GM18870 (cell line): Measurements from ENCODE around the gene TMOD1.

Experiments used
- ATAC-seq: cut with Tn5 transposase; IDR thresholded peaks from one replicate; pipeline ENCODE4 v1.9.1; 2021; ENCODE audit warnings: moderate library complexity; ENCODE audit not compliant: unreplicated experiment

The TMOD1 gene

DNA sequence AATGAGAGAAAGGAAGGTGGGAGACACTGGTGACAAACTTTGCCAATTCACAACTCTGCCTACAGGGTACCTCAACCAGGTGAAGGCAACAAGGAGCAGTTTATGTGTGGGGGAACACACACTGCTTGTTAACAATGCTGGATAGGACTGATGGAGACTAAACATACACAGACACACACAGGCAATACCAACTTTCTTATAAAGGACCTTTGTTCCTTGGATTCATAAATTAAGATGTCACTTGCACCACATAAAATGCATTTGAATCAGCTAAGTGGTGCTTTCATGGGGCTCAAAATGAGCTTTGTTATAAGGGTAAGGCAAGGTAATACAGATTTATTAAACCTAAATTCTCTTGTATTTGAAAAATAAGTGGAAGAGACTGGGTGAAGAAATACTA, 127.7 kb downstream of the TMOD1 start:
- ATAC-seq, result no peak

DNA sequence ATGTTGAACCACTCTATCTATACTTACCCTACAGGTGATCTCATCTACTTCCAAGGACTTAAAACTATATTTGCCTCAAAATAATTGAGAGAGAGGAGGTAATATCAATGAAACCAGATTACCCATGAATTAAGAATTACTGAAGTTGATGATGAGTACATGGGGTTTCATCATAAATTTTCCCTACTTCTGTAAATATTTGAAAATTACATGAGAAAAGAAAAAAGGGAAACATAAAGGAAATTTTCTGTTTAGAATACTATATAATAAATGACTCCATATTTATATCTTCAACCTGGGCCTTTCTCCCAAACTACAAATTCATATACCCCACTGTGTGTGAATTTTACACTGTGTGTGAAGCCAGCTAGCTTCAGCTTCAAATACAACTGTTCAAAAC, 129.1 kb downstream of the TMOD1 start:
- ATAC-seq, result no peak

DNA sequence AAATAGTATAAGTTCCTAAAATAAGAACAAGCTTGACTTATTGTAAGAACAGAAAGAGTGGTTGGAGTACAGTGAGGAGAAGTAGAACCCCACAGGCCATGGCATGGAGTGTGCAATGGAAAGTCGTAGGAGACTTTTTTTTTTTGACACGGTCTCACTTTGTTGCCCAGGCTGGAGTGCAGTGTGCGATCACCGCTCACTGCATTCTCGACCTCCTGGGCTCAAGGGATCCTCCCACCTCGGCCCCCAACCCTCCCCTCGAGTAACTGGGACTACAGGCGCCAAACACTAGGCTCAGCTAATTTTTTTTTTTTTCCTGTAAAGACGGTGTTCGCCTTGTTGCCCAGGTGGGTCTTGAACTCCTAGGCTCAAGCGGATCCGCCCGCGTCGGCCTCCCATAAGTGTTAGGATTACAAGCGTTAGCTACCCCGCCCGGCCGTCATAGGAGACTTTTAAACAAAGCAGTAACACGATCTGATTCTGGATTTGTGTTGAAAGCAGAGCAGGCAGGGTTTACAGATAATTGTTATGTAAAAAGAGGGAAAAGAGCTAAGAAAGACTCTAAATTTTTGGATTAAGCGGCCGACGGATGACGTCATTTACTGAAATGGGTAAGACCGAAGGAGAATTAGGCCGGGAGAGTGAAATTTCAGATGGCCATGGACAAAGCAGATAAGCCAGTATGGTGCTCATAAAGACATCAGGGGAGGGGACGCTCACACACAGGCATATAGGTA, 130.9 kb downstream of the TMOD1 start:
- peak; percentile 17 for ATAC-seq

DNA sequence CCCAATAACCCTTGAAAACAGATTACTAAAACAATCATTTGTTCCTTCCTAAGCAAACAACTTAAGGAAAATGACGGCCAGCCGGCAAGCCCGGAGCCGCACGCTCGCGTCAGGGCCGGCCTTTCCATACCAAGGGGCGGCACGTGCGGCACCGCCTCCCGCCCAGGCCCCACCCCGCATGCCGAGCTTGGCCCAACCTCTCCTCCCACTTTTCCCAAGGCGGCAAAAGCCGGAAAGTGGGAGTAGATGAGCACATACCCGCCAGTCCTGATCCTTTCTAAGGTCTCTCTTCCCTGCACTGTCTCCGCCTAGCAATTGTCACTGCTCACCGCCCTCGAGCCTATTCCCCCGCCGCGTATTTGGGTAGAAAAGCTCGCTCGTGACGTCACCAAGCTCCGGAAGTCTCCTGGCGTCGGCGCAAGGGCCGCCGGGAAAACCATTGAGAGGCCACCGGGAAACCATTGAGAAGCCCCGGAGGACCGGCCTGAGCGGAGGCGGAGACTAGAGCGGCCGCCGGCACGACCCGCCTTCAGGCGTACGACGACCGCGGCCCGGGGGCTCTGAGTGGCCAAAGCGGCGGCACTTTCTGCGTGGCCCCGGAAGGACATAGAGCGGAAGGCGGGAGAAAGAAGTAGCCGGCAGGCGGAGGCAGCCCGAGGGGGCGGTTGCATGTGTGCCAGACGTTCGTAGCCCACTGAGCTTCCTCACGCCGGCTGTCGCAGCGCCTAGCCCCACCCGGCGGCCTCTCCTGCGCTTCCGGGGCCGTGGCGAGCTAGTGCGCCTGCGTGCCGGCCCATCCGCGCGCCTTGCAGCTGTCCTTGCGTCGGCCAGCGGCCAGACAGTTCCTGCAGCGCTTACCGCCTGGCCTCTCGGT, 131.8 kb downstream of the TMOD1 start, which contains the start of the genes NCBP1 and TSTD2:
Gene NCBP1 (plus strand): TSS at position 837 of the 874 bp plus-strand sequence. CDS start 61 bp downstream, outside the sequence.
Gene TSTD2 (minus strand): TSS at position 384 of the 874 bp plus-strand sequence. CDS start 5,806 bp downstream, outside the sequence.
- peak; percentile 73 for ATAC-seq

DNA sequence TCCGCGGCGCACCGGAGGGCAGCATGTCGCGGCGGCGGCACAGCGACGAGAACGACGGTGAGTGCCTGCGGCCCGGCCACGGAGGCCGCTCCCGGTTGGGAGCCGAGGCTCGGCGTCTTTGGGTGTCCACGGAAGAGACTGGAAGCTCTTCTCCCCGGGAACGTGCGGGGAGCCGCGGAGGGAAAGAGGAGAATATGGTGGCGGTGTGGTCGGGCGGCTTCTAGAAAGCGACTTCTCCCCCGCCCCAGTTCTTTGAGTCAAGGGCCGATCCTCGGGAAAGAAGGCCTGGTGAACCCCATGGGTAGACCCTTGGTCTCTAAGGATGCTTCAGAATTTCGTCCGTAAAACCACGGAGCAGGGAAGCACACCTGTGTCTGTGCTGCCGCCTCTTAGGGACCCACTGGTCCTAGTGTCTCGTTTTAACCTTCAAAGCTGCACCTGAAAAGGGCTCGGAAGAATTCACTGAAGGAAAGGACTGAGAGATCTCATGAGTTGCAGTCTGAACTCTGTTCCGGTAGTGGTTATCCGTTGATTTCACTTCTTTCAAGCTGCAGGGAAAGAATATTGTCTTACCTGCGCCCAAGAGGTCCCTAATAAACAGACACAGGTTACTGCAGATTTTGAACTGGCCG, 132.5 kb downstream of the TMOD1 start:
- ATAC-seq, result peak; percentile 14

DNA sequence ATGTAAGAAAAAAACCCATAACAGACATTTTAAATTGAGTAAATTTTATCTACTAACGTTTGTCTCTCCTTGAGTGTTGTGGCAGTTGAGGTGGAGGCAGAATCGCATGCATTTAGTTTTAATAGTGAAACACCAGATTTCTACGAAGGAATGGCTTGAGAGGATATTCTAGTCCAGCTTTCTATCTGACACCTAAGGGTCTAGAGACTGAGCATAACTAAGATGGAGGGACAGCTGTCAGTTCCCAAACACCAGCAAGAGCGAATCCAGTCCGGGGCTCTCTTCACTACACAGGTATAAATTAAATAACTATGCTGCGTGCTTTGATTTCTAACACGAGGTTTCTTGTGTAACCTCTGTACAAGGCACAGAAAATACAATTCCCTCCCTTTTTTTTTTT, 133.6 kb downstream of the TMOD1 start:
- no peak for ATAC-seq

- ATAC-seq, result no peak
Observed at GRCh38 chr9:97636903-97637302, 135.4 kb downstream of the TMOD1 start.

DNA sequence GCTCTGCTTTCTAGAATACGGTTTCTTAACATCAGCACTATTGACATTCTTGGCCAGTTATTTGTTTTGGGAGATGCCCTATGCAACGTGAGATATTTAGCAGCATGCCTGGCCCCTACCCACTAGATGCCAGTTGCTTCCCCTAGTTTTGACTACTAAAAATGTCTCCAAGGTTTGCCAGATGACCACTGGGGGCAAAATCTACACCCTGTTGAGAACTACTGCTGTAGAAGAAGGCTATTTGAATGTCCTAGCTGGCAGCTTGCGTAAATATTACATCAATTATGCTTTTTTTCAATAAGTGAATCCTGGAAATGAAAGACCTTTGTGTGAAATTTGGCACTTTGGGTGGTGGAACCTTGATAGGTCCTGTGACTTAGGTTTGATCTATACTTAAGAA, 137.2 kb downstream of the TMOD1 start:
- ATAC-seq, result no peak

GRCh38 chr9:97640325-97640724, 138.9 kb downstream of the TMOD1 start:
- no peak for ATAC-seq

DNA sequence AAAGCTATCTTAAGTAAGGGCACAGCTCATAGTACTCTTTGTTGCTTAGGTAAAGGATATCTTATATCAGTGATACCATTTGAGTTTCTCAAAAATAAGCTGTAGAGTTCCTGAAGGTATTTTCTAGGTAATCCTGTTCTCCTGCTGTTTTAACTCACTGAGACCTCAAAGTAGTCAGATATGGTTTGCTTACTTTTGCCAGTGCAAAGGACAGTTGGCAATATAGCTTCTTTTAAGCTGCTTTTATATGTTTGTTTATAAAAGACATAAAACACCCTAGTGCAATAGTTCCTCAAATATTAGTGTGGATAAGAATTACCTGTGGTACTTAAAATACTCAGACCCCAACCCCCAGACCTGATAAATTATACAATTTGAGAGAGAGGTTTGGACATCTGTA, 144.3 kb downstream of the TMOD1 start:
- no peak for ATAC-seq

- ATAC-seq, result no peak
Observed at GRCh38 chr9:97647996-97648395, 146.5 kb downstream of the TMOD1 start.
